Skeletal muscle tissue (tissue), 4 donors: Measurements from ENCODE around the gene MRTFB. TPM values are rescaled to one million over a fixed set of nuclear protein-coding genes. Genes with fewer than 3 reads are reported as not detected.
"Not testable (repeated sequence)": the region's sequence is repeated elsewhere in the genome, so short reads cannot be mapped to it uniquely, and the experiment has no call there.

Experiments
- H3K27ac ChIP-seq: one replicate; pipeline ENCODE4 v1.7.0; 2013; ENCODE audit warnings: mild to moderate bottlenecking, low read depth, low read length, inconsistent platforms
- H3K27me3 ChIP-seq, 3 donors: one replicate each; pipeline ENCODE4 v1.7.0; 2013; ENCODE audit warnings: low read length in 3 of 3; ENCODE audit not compliant: control insufficient read depth in 3 of 3, insufficient read depth in 3 of 3
- H3K36me3 ChIP-seq, 3 donors: one replicate each; pipeline ENCODE4 v1.7.0; 2013; ENCODE audit warnings: low read length in 3 of 3; ENCODE audit not compliant: control insufficient read depth in 3 of 3, insufficient read depth in 3 of 3
- H3K4me1 ChIP-seq, 3 donors: one replicate each; pipeline ENCODE4 v1.7.0; 2013; ENCODE audit warnings: low read length in 3 of 3, mild to moderate bottlenecking in 3 of 3; ENCODE audit not compliant: control insufficient read depth in 3 of 3, insufficient read depth in 3 of 3
- H3K4me3 ChIP-seq, 3 donors: one replicate each; pipeline ENCODE4 v1.7.0; 2013; ENCODE audit warnings: low read length in 3 of 3
- H3K9ac ChIP-seq, 3 donors: one replicate each; pipeline ENCODE4 v1.7.0; 2013; ENCODE audit warnings: low read length in 3 of 3, mild to moderate bottlenecking in 3 of 3, moderate library complexity in 2 of 3, low read depth in 1 of 3
- H3K9me3 ChIP-seq, 3 donors: one replicate each; pipeline ENCODE4 v1.7.0; 2013; ENCODE audit warnings: low read length in 3 of 3; ENCODE audit not compliant: control insufficient read depth in 3 of 3
- total RNA-seq: library from RNA; depleted of rRNA; stranded (reverse); fragments of >200 nt; gene quantifications from one replicate; pipeline ENCODE4 v1.2.3, GENCODE V29; 2014
- donor health status: Osteomylitis.

The MRTFB gene
- total RNA-seq, 1 donor from 2014 or later: 13.0 TPM

DNA sequence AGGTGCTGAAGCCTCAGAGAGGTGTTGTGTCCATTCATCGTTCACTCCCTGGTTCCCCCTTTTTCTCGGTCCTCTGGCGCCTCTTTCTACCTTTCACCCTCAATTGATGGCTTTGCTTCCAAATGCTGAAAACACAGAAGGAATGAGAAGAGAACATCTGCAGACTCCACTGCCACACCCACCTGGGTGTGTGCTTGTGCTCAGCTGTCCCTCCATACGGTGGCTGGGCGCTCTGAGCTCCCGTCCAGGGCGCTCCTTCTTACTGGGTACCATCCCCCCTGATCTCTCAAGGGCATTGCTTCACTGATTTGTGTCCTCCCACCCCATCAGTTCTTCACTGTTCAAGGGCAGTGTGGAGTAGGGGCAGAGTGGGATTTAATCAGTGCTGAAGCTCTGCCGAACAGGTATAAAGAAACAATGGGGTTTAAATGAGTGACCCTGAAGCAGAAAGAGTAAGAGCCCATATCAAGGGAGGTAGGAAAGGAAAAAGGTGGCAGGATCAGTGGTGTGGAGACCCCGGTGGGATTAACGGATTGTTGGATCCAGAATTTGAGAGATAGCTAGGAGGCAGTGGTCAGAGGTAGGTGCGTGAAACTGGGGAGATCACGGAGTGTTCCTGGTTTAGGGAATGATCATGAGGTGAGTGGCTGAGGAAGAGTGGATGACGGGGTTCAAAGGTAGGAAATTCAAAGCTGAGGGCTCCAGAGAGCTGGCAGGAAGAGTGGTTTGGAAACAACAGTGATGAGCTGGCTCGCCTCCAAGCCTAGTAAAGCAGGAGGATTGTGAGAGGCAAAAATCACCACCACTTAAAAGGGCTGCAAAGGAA lies 40.8 kb downstream of the MRTFB start:
- H3K27ac ChIP-seq: peak overlapping the region; percentile 50
- H3K4me3 ChIP-seq: peak overlapping the region in 1 of 3 donors; percentile 13
- H3K4me1 ChIP-seq: peaks cover 54 to 64% (median 61%) of the 10 kb centered on the region in 3 donors
- H3K36me3 ChIP-seq: no peaks in the 10 kb centered on the region
- H3K27me3 ChIP-seq: no peaks in the 10 kb centered on the region
- no peak overlapping the region for H3K9ac ChIP-seq
- H3K9me3 ChIP-seq: no peaks in the 10 kb centered on the region

DNA sequence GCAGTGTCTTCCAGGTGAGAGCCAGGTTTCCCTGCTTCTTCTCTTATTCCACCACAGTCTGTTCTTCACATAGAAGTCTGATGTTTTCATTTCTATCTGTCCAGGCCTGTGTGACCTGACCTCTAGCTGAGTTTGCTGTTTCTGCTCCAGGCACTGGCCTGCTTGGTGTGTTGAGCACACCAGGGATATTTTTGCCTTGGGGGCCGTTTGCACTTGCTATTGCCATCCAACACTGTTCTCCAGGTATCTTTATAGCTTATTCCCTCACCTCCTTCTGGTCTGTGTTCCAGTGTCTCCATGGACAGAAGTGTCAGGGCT lies 41.4 kb downstream of the MRTFB start:
- H3K9me3 ChIP-seq: no peaks in the 10 kb centered on the region
- H3K36me3 ChIP-seq: no peaks in the 10 kb centered on the region
- H3K27ac ChIP-seq: peak overlapping the region; percentile 26
- no peak overlapping the region for H3K9ac ChIP-seq
- peaks cover 56 to 64% (median 58%) of the 10 kb centered on the region in 3 donors for H3K4me1 ChIP-seq
- H3K27me3 ChIP-seq: no peaks in the 10 kb centered on the region
- H3K4me3 ChIP-seq: peak overlapping the region in 1 of 3 donors; percentile 13

DNA sequence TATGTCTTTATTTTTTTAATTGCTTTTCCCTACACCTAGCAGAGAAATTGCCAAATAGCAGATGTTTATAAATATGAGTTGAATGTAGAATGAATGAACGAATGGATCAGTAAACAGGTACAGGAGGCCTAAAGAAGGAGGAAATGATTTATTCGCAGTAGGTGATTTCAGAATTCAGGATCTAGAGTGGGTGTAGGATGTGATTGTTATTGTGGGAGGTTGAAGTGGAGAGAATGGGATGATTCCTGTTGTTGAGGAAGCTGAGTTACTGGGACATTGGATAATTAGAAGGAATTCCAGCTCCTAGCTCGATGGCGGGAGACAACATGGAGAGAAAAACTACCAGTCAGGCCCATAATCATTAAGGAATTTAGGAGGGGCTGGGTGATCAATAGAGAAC lies 42.2 kb downstream of the MRTFB start:
- no peak overlapping the region for H3K27ac ChIP-seq
- H3K4me3 ChIP-seq: no peak overlapping the region

DNA sequence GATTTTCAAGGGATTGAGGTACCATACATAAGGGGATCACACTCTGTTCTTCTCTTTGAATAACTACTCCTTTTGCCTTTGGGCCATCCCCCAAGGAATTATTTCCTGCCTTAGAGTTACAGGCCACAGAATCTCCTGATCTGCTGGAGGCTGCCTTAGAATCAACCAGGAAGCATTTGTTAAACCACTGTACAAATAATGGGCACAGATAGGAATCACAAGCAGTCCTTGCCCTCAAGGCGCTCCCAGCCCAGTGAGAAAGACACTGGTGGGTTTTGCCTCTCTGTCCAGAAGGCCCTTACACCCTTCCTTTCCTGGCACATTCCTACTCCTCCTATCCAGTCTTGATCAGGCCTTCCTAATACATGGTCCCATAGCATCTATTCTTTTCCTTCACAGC lies 45.9 kb downstream of the MRTFB start:
- Histone ChIP-seq H3K4me3 (no peak overlapping the region), H3K9ac (no peak overlapping the region), H3K36me3 (no peaks in the 10 kb centered on the region), H3K4me1 (peaks cover 24 to 26% (median 25%) of the 10 kb centered on the region in 3 donors), H3K27ac (no peak overlapping the region), H3K27me3 (no peaks in the 10 kb centered on the region), H3K9me3 (no peaks in the 10 kb centered on the region)

More for the DNA sequence above, 42.2 kb downstream of the MRTFB start:
- no peaks in the 10 kb centered on the region for H3K9me3 ChIP-seq
- H3K4me1 ChIP-seq: peaks cover 50 to 60% (median 56%) of the 10 kb centered on the region in 3 donors
- no peaks in the 10 kb centered on the region for H3K36me3 ChIP-seq
- H3K27me3 ChIP-seq: no peaks in the 10 kb centered on the region
- no peak overlapping the region for H3K9ac ChIP-seq

DNA sequence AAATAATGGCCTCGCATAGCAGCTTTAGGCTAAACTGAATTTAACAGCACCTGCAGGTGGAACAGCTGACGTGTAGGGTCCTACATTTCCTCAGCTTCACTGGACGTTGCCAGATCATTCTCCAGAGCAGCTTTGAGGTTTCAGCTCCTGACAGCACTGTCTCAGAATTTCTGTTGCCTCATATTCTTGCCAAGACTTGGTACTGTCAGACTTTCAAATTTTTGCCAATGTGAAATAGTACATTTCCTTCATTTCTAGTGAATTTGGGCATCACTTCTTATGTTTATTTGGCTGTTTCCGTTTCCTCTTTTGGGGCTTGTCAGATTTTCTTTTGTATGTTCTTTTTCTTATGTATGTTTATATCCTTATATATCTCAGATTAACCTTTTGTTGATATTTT lies 48.7 kb downstream of the MRTFB start:
- no peak overlapping the region for H3K27ac ChIP-seq
- H3K9me3 ChIP-seq: no peaks in the 10 kb centered on the region
- H3K27me3 ChIP-seq: no peaks in the 10 kb centered on the region
- no peak overlapping the region for H3K9ac ChIP-seq
- no peaks in the 10 kb centered on the region for H3K36me3 ChIP-seq
- H3K4me3 ChIP-seq: no peak overlapping the region
- peaks cover 4 to 10% (median 5%) of the 10 kb centered on the region in 3 donors for H3K4me1 ChIP-seq

DNA sequence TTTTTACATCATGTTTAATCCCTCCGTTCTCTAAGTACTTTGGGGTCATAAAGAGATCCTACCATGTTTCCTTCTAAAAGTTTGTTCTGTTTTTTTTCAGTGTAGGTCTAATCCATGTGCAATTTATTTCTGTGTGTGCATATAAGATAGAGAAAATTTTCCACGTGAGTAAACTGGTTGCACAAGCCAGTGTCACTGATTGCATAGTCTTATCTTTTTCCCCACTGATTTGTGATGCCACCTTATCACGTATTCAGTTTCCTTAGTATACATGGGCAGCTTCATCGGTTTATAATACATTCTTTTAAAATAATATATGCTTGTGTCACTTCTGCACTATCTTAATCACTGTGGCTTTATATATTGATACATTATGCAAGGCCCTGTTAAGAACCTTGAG lies 49.2 kb downstream of the MRTFB start:
- H3K27ac ChIP-seq: no peak overlapping the region
- H3K9ac ChIP-seq: no peak overlapping the region
- H3K4me1 ChIP-seq: peaks cover 5 to 13% (median 7%) of the 10 kb centered on the region in 3 donors
- no peak overlapping the region for H3K4me3 ChIP-seq
- H3K9me3 ChIP-seq: no peaks in the 10 kb centered on the region
- H3K36me3 ChIP-seq: no peaks in the 10 kb centered on the region
- H3K27me3 ChIP-seq: no peaks in the 10 kb centered on the region

DNA sequence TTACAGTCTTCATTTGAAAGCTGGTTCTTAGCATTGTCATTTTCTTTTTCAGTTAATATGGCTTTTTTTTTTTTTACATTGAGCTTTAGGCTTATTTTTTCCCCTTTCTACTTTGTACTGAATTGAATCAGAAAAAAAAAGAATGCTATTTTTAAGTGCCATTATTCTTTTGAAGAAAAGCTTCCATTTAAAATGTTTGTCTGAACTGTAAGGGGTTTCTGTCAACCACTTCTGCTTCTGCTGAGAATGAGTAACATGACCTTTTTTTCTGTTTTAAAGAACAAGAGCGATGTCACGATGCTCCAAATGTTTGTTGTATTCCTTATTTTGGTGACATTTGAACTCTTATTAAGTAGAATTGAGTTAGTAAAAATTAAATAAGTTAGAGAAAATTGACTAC lies 50.0 kb downstream of the MRTFB start:
- no peaks in the 10 kb centered on the region for H3K9me3 ChIP-seq
- H3K4me3 ChIP-seq: no peak overlapping the region
- H3K36me3 ChIP-seq: no peaks in the 10 kb centered on the region
- no peak overlapping the region for H3K27ac ChIP-seq
- no peaks in the 10 kb centered on the region for H3K27me3 ChIP-seq
- H3K9ac ChIP-seq: no peak overlapping the region
- peaks cover 6 to 13% (median 7%) of the 10 kb centered on the region in 3 donors for H3K4me1 ChIP-seq

DNA sequence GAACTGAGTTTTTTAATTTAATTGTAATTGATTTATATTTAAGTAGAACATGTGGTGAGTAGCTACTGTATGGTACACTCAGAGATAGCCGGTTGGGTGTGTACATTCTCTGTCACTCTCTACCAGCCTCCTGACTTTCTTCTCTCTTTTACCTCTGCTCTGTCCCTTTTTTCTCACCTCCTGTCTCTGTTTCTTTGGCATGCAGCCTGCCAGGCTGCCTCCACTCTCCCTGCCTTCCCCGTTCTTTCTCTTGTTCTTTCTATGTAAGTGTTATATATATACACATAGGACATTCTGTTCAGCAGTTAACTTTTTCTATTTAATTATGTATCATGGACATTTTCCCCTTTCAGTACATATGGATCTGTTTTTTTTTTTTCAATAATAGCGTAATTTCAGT lies 50.8 kb downstream of the MRTFB start:
- Histone ChIP-seq H3K27ac (no peak overlapping the region), H3K4me1 (peaks cover 6 to 13% (median 10%) of the 10 kb centered on the region in 3 donors), H3K27me3 (no peaks in the 10 kb centered on the region), H3K9me3 (no peaks in the 10 kb centered on the region), H3K9ac (no peak overlapping the region), H3K4me3 (no peak overlapping the region), H3K36me3 (no peaks in the 10 kb centered on the region)

DNA sequence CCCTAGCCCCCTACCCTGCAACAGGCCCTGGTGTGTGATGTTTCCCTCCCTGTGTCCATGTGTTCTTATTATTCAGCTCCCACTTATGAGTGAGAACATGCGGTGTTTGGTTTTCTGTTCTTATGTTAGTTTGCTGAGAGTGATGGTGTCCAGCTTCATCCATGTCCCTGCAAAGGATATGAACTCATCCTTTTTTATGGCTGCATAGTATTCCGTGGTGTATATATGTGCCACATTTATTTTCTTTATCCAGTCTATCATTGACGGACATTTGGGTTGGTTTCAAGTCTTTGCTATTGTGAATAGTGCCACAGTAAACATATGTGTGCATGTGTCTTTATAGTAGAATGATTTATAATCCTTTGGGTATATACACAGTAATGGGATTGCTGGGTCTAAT lies 51.3 kb downstream of the MRTFB start:
- H3K9me3 ChIP-seq, H3K4me3 ChIP-seq, H3K9ac ChIP-seq, H3K27me3 ChIP-seq, H3K27ac ChIP-seq, H3K36me3 ChIP-seq: not testable (repeated sequence)
- H3K4me1 ChIP-seq: peaks cover 6 to 10% (median 10%) of the 10 kb centered on the region in 3 donors

DNA sequence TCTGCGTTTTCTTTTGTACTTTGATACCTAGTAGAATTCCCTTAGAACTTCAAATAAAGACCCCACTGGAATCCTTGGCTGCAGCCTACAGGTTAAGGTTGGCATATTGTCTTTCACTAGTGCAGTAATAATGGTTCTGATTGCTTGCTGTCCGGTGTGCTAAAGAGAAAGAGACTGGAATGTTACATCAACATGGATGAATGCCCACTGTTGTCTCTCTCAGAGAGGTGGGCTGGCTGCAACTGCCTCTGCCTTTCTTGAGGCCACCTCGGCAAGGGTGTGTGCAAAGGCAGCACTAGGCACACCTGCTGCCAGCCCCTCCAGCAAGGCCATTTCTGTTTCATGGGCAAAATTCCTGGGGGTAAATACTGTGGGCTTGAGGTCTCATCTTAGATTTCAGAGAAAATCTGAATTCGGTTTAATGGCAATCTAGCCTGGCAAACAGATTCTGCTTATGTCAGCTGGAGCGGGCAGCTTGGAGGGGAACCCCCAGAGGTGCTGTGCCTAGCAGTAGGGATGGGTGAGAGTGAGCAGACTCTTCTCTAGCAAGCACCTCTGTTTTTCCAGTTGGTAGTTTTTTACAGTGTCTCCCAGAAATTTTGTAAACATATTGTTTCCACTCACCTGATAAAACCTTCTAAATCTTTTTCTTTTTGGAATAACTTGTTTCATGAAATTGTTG lies 54.0 kb downstream of the MRTFB start:
- H3K27ac ChIP-seq: peak overlapping the region; percentile 31
- H3K9me3 ChIP-seq: no peaks in the 10 kb centered on the region
- peaks cover 9 to 10% (median 10%) of the 10 kb centered on the region in 3 donors for H3K4me1 ChIP-seq
- H3K4me3 ChIP-seq: no peak overlapping the region
- no peaks in the 10 kb centered on the region for H3K36me3 ChIP-seq
- peak overlapping the region in 1 of 3 donors; percentile 51 for H3K9ac ChIP-seq
- no peaks in the 10 kb centered on the region for H3K27me3 ChIP-seq
